Effector memory CD4-positive, alpha-beta T cell (primary cell): ENCODE results near the gene GPS1.

ENCODE experiments used
- DNase-seq, 3 donors: peaks; one replicate each; pipeline ENCODE4 v3.0.0-alpha.2; 2020
- H3K27ac ChIP-seq: 2 replicates; pipeline ENCODE4 v1.7.0; 2013; ENCODE audit warnings: mild to moderate bottlenecking, low read length, moderate library complexity; ENCODE audit not compliant: insufficient read depth, poor library complexity, severe bottlenecking
- H3K27me3 ChIP-seq: replicated peaks from 2 replicates; pipeline ENCODE4 v1.7.0; 2013; ENCODE audit warnings: mild to moderate bottlenecking, low read length; ENCODE audit not compliant: insufficient read depth, control insufficient read depth, poor library complexity, severe bottlenecking
- H3K36me3 ChIP-seq: 2 replicates; pipeline ENCODE4 v1.7.0; 2013; ENCODE audit warnings: mild to moderate bottlenecking, low read length, moderate library complexity; ENCODE audit not compliant: control insufficient read depth, insufficient read depth
- H3K4me1 ChIP-seq: 2 replicates; pipeline ENCODE4 v1.7.0; 2013; ENCODE audit warnings: low read length, mild to moderate bottlenecking; ENCODE audit not compliant: control insufficient read depth, insufficient read depth, poor library complexity, severe bottlenecking
- H3K4me3 ChIP-seq: 2 replicates; pipeline ENCODE4 v1.7.0; 2013; ENCODE audit warnings: low read length, low read depth, mild to moderate bottlenecking; ENCODE audit not compliant: insufficient read depth, poor library complexity, severe bottlenecking
- H3K9me3 ChIP-seq: 2 replicates; pipeline ENCODE4 v1.7.0; 2013; ENCODE audit warnings: mild to moderate bottlenecking, low read length, moderate library complexity; ENCODE audit not compliant: control insufficient read depth

The GPS1 gene

DNA sequence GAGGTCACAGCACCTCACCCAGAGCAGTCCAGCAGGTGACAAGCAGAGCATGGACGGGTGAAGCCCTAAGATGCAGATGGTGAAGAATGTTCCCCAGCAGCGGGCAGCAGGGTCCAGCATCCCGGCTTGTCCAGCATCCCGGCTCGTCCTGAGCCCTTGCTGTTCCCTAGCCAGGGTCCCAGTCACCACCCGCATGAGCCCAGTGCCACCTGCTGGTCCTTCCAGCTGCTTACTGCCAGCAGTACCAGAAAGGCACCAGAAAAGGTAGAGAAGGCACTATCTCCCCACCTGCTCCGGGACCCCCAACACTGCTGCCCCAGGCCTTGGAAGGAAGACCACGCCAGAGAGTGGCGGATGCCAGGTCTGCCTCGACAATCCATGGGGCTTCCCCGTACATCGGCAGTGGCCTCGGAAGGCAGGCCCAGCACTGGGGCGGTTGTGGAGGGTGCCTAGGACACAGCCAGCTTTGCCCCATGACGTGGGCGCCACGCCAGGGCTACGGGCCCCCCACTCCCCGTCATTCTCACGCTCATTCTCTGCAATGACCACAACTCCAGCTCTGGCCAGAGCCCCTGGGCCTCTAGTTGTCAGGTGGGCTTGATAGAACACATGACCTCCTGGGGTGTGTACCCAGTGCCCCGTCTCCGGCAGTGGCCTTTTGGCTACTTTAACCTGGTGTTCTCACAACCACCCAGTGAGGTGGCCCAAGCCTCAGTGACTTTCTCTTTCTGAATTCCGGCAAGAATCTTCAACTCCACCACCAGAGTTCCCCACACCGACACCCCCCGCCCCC lies 30.4 kb upstream of the GPS1 start:
- H3K27me3 ChIP-seq = no peaks in the 10 kb centered on the region
- H3K36me3 ChIP-seq = peaks cover 3% of the 10 kb centered on the region
- peak in 1 of 3 donors; percentile 27 for DNase-seq
- H3K4me1 ChIP-seq = peaks cover 24% of the 10 kb centered on the region
- peak overlapping the region; percentile 85 for H3K4me3 ChIP-seq
- H3K27ac ChIP-seq = no peak overlapping the region
- H3K9me3 ChIP-seq = no peaks in the 10 kb centered on the region

DNA sequence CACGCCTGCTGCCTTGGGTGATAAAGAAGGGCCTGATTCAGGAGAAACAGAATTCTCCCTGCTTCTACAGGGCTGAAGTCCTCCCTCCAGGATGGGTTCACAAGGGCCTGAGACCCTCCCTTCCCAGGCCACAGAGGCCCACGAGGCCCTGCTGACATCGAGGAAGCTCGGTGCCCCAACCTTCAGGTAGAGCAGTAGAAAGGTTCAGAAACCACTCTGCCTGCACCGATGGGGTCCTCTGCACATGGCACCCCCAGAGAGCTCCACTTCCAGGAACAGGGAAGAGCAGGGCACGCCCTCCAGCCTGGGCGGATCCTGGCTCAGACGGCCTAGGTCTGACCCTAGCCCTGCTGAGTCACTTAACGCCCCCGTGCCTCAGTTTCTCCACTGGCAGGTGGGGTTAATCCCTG lies 29.8 kb upstream of the GPS1 start:
- DNase-seq = no peak
- Histone ChIP-seq H3K4me1 (peaks cover 24% of the 10 kb centered on the region), H3K4me3 (peak overlapping the region; percentile 85), H3K27me3 (no peaks in the 10 kb centered on the region), H3K27ac (peak overlapping the region; percentile 45), H3K36me3 (peaks cover 3% of the 10 kb centered on the region), H3K9me3 (no peaks in the 10 kb centered on the region)

DNA sequence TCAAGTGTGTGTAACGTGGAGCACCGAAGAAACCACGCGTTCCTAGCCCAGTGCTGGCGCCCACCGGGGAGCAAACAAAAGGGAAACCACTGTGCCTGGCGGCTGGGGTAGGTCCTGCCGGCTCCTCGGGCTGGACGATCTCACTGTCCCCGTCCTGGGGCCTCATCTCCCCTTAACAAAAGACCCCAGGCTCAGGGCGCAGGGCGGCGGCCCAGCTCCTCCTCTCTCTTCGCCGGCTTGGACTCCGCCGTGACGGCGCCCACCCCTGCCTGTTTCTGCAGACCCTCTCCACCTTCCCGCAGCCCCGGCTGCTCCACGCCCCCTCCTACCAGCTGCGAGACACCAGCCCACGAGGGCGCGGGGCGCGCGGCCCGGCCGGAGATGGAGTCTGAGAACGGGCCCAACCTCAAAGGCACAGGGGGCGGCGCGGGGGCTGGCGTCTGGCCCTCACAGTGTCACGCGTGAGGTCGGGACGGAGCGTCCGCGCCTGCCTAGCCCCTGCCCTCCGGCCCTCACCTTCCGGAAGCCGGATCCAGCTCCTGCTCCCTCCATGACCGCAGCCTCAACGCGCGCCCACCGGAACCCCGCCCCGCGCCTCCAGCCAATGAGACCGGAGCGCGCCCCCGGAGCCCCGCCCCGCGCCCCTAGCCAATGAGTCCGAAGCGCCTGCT lies 29.3 kb upstream of the GPS1 start, which contains the start of gene CENPX:
Gene CENPX, minus strand, starts transcription at position 569 of the 671 bp plus-strand sequence. Its CDS starts 17 bp downstream, at position 552.
- no peaks in the 10 kb centered on the region for H3K9me3 ChIP-seq
- peaks cover 3% of the 10 kb centered on the region for H3K36me3 ChIP-seq
- DNase-seq = no peak
- peak within 1 kb of the TSS; percentile 45 for H3K27ac ChIP-seq
- H3K27me3 ChIP-seq = no peaks in the 10 kb centered on the region
- H3K4me3 ChIP-seq = peak within 1 kb of the TSS; percentile 86
- H3K4me1 ChIP-seq = peaks cover 24% of the 10 kb centered on the region

- Histone ChIP-seq H3K4me1 (peaks cover 24% of the 10 kb centered on the region), H3K9me3 (no peaks in the 10 kb centered on the region), H3K4me3 (peak within 1 kb of the TSS; percentile 86), H3K36me3 (peaks cover 3% of the 10 kb centered on the region), H3K27ac (peak within 1 kb of the TSS; percentile 45), H3K27me3 (no peaks in the 10 kb centered on the region)
- peak; percentile 99 for DNase-seq
Measured at GRCh38 chr17:82022981-82023446, 28.7 kb upstream of the GPS1 start, which contains the start of gene LRRC45. Gene LRRC45, plus strand, starts transcription at chr17:82023305. Its CDS starts 339 bp downstream, at chr17:82023644.

- peaks cover 24% of the 10 kb centered on the region for H3K4me1 ChIP-seq
- DNase-seq = peak in 1 of 3 donors; percentile 8
- H3K27me3 ChIP-seq = no peaks in the 10 kb centered on the region
- H3K27ac ChIP-seq = no peak overlapping the region
- H3K9me3 ChIP-seq = no peaks in the 10 kb centered on the region
- no peaks in the 10 kb centered on the region for H3K36me3 ChIP-seq
- peak overlapping the region; percentile 86 for H3K4me3 ChIP-seq
Measured at GRCh38 chr17:82023447-82024241, 28.1 kb upstream of the GPS1 start.

GRCh38 chr17:82024859-82025258 lies 26.8 kb upstream of the GPS1 start:
- Histone ChIP-seq H3K4me1 (peaks cover 26% of the 10 kb centered on the region), H3K27ac (no peak overlapping the region), H3K27me3 (no peaks in the 10 kb centered on the region), H3K4me3 (no peak overlapping the region), H3K36me3 (no peaks in the 10 kb centered on the region), H3K9me3 (no peaks in the 10 kb centered on the region)
- DNase-seq = no peak

DNA sequence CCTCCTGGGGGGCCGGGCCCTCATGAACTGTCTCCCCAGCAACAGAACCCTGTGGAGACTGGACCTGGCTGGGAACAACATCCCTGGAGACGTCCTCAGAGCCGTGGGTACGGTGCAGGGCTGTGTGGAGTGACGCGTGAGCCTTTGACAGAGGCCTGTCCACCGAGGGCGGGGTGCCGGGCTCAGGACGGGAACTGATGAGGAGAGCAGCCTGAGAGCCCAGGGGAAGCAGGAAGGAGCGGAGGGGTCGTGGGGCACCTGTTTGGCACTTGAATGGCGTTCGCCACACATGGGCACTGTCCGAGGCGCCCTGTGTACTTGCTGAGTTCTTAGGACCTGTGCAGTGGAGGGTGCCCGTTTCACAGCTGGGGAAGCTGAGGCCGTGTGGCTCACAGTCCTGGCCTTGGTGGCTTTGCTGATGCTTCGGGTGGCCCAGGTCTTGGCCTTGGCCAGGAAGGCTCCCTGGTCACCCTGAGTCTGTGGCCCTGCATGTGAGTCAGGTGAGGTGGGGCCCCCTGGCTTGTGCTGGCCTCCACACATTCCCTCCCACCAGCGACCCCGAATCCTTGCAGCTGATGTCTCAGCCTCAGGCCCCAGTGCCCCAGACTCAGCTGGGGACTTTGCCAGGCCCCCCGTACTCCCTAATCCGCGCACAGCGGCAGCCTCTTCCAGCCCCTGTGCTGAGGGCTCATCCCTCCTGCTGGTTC lies 26.1 kb upstream of the GPS1 start:
- Histone ChIP-seq H3K9me3 (no peaks in the 10 kb centered on the region), H3K36me3 (no peaks in the 10 kb centered on the region), H3K27ac (no peak overlapping the region), H3K4me3 (no peak overlapping the region), H3K4me1 (peaks cover 33% of the 10 kb centered on the region), H3K27me3 (no peaks in the 10 kb centered on the region)
- no peak for DNase-seq

DNA sequence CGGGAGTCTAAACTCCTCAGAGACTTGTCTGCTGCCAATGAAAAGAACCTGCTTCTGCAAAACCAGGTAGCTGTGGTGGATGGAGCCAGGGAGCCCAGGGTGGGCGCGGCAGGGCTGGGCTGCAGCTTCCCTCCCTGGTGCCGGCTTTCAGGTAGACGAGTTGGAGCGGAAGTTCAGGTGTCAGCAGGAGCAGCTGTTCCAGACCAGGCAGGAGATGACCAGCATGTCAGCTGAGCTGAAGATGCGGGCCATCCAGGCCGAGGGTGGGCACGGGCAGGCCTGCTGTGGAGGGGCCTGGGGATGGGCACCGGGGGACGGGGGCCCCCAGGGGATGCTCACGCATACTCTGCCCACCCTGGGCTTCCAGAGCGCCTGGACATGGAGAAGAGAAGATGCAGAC lies 23.5 kb upstream of the GPS1 start:
- DNase-seq = no peak
- no peaks in the 10 kb centered on the region for H3K36me3 ChIP-seq
- no peak overlapping the region for H3K4me3 ChIP-seq
- no peaks in the 10 kb centered on the region for H3K9me3 ChIP-seq
- H3K4me1 ChIP-seq = peaks cover 24% of the 10 kb centered on the region
- no peak overlapping the region for H3K27ac ChIP-seq
- H3K27me3 ChIP-seq = no peaks in the 10 kb centered on the region

DNA sequence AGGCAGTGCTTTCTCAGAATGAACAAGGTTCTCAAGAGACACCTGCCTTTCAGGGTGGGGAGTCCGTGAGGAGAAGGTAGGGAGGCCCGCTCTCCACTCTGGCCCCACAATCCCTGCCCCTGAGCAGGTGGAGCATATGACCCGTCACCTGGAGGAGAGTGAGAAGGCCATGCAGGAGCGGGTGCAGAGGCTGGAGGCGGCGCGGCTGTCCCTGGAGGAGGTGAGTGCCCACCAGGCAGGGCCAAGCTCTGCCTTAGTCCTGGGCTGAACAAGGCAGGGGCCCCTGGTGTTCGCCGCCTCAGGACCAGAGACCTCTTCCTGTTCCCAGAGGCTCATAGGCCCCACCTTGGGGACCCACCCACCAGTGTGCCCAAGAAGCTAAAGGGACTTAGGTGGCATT lies 22.7 kb upstream of the GPS1 start:
- H3K27ac ChIP-seq = no peak overlapping the region
- H3K27me3 ChIP-seq = no peaks in the 10 kb centered on the region
- H3K4me3 ChIP-seq = no peak overlapping the region
- peaks cover 18% of the 10 kb centered on the region for H3K4me1 ChIP-seq
- H3K9me3 ChIP-seq = no peaks in the 10 kb centered on the region
- no peaks in the 10 kb centered on the region for H3K36me3 ChIP-seq
- no peak for DNase-seq
